HepG2 (cell line): ENCODE results near the gene ATP5F1A. TPM values are rescaled to one million over a fixed set of nuclear protein-coding genes. Genes with fewer than 3 reads are reported as not detected.

Experiments used
- ARID4A ChIP-seq: sonication (generic); formaldehyde crosslinking; IDR thresholded peaks from 2 replicates; pipeline ENCODE4 v1.5.0; 2020; ENCODE audit warnings: mild to moderate bottlenecking, missing genetic modification reagents, borderline replicate concordance
- CSRNP1 ChIP-seq: sonication (generic); formaldehyde crosslinking; IDR thresholded peaks from 2 replicates; pipeline ENCODE4 v1.8.1; 2023; ENCODE audit warnings: mild to moderate bottlenecking, missing genetic modification reagents
- FIP1L1 ChIP-seq: fragments of 200-400 bp; formaldehyde crosslinking; IDR thresholded peaks from 2 replicates; pipeline ENCODE4 v1.6.1; 2018; ENCODE audit warnings: low read depth, mild to moderate bottlenecking, low read length, moderate library complexity, borderline replicate concordance; ENCODE audit not compliant: insufficient read depth
- FOXC1 ChIP-seq: sonication (generic); formaldehyde crosslinking; IDR thresholded peaks from 2 replicates; pipeline ENCODE4 v1.8.0; 2022; ENCODE audit warnings: mild to moderate bottlenecking, missing genetic modification reagents, borderline replicate concordance
- FOXK1 ChIP-seq: sonication (generic); formaldehyde crosslinking; IDR thresholded peaks from 2 replicates; pipeline ENCODE4 v1.4.0; 2020; ENCODE audit warnings: low read depth, missing genetic modification reagents, borderline replicate concordance
- MAZ ChIP-seq, 2 experiments: sonication (generic) in 1 of 2; formaldehyde crosslinking in 1 of 2; IDR thresholded peaks; 2 replicates each; pipeline versions ENCODE4 v1.5.0 to v1.6.1; 2012 to 2020; ENCODE audit warnings: low read depth in 2 of 2, mild to moderate bottlenecking in 2 of 2, borderline replicate concordance in 1 of 2, improper control_type of control experiment in 1 of 2, low read length in 1 of 2, missing genetic modification reagents in 1 of 2, moderate library complexity in 1 of 2
- PLRG1 ChIP-seq: fragments of 450-650 bp; conservative IDR thresholded peaks from 2 replicates; pipeline ENCODE4 v1.6.1; 2016
- SMAD3 ChIP-seq: sonication (generic); formaldehyde crosslinking; IDR thresholded peaks from 2 replicates; pipeline ENCODE4 v1.4.0; 2020; ENCODE audit warnings: missing genetic modification reagents
- SOX13 ChIP-seq, 3 experiments: fragments of 450-650 bp in 1 of 3; sonication (generic) in 1 of 3; formaldehyde crosslinking in 1 of 3; IDR thresholded peaks in 2 of 3; conservative IDR thresholded peaks in 1 of 3; 2 replicates each; pipeline versions ENCODE4 v1.5.0 to v1.6.1; 2016 to 2020; ENCODE audit warnings: antibody characterized with exemption in 1 of 3, mild to moderate bottlenecking in 1 of 3, missing compliant biosample characterization in 1 of 3, missing genetic modification reagents in 1 of 3, moderate library complexity in 1 of 3
- SOX5 ChIP-seq: IDR thresholded peaks from 2 replicates; pipeline ENCODE4 v1.6.1; 2016; ENCODE audit warnings: borderline replicate concordance
- ZBED4 ChIP-seq: sonication (generic); formaldehyde crosslinking; IDR thresholded peaks from 2 replicates; pipeline ENCODE4 v1.4.0; 2020; ENCODE audit warnings: missing genetic modification reagents, borderline replicate concordance
- ZNF326 ChIP-seq: sonication (generic); formaldehyde crosslinking; IDR thresholded peaks from 2 replicates; pipeline ENCODE4 v1.4.0; 2020; ENCODE audit warnings: missing genetic modification reagents, borderline replicate concordance
- ZNF354B ChIP-seq: sonication (generic); formaldehyde crosslinking; IDR thresholded peaks from 2 replicates; pipeline ENCODE4 v1.8.0; 2022; ENCODE audit warnings: mild to moderate bottlenecking, missing genetic modification reagents
- ZNF362 ChIP-seq: sonication (generic); formaldehyde crosslinking; IDR thresholded peaks from 2 replicates; pipeline ENCODE4 v1.4.0; 2020; ENCODE audit warnings: missing genetic modification reagents, mild to moderate bottlenecking, borderline replicate concordance
- polyA plus RNA-seq, 8 experiments: library from polyadenylated mRNA; depleted of rRNA in 3 of 8; stranded (reverse) in 7 of 8; unstranded in 1 of 8; fragments of >200 nt; fragmentation: Illumina TruSeq in 4 of 8; extraction: Trizol in 4 of 8; gene quantifications; 2 replicates each; pipeline versions ENCODE4 v1.2.1 to v1.2.3, GENCODE V29; 2011 to 2016; ENCODE audit warnings: low read depth in 4 of 8, missing spikeins in 1 of 8, mixed read lengths in 1 of 8; ENCODE audit not compliant: insufficient read depth in 1 of 8
- total RNA-seq, 5 experiments: library from RNA; depleted of rRNA; stranded (reverse); fragments of >200 nt; fragmentation: Illumina TruSeq; extraction: Trizol; gene quantifications; 2 replicates each; pipeline ENCODE4 v1.2.3, GENCODE V29; 2016; ENCODE audit warnings: low read depth in 1 of 5

Gene ATP5F1A
- total and polyA plus RNA-seq, 2 of the 13 experiments (the other 11 are each of a cell fraction or from before 2014, with no cell fraction given): 459 to 922 TPM

- TF ChIP-seq ZNF354B (no peak), FIP1L1 (no peak), FOXK1 (0 out of 2 replicates have a peak, but pooled peaks have one; percentile 18), ZNF362 (no peak; the same call in 1 of the 2 replicates), ZBED4 (CRISPR knock-in tag) (no peak), ZNF326 (CRISPR knock-in tag) (no peak), MAZ (IDR thresholded peaks at IDR 0.05; ENCODE audit: borderline replicate concordance, low read depth, low read length) (peak; percentile 68; the same call in 1 of the 2 replicates), MAZ (CRISPR knock-in tag; IDR thresholded peaks at IDR 0.05; ENCODE audit: low read depth) (peak; percentile 46; the same call in 1 of the 2 replicates), CSRNP1 (no peak), SOX13 (IDR thresholded peaks at IDR 0.05) (no peak), SOX13 (CRISPR knock-in tag; conservative IDR thresholded peaks at IDR 0.05 in 1 of 2, IDR thresholded peaks at IDR 0.05 in 1 of 2) (0 out of 4 replicates have a peak, but pooled peaks of 1 of the 2 experiments have one; percentile 9), PLRG1 (no peak), FOXC1 (CRISPR knock-in tag) (peak; percentile 79; the same call in 1 of the 2 replicates), SMAD3 (CRISPR knock-in tag) (no peak), SOX5 (no peak), ARID4A (CRISPR knock-in tag) (peak; percentile 90)
These were observed 6.2 kb upstream of the ATP5F1A start, which contains the start of gene HAUS1 (continued) for GRCh38 chr18:46104128-46104911.
